B cell (primary cell): ENCODE results near the gene CKAP5. TPM values are rescaled to one million over a fixed set of nuclear protein-coding genes. Genes with fewer than 3 reads are reported as not detected.

ENCODE experiments used
- ATAC-seq: fragments of 200-7000 bp; cut with Tn5 transposase; one replicate; pipeline ENCODE4 v1.10.0; 2021; ENCODE audit warnings: low read depth, mild to moderate bottlenecking, moderate number of reproducible peaks, moderate library complexity
- CTCF ChIA-PET: fragments of 350-600 bp; sonication (Branson Sonifier 250); formaldehyde crosslinking; loops from one replicate; lab custom pipeline; 2021; ENCODE audit warnings: antibody characterized with exemption, inconsistent platforms; lab: Charles Lee
- POLR2A ChIA-PET: fragments of 350-600 bp; sonication (Branson Sonifier 250); formaldehyde crosslinking; loops from one replicate; lab custom pipeline; 2021; ENCODE audit warnings: antibody characterized with exemption; lab: Charles Lee
- DNase-seq: peaks from one replicate; pipeline ENCODE4 v3.0.0; 2013
- H2AFZ ChIP-seq: 2 replicates; pipeline ENCODE4 v1.6.1; 2012; ENCODE audit warnings: mild to moderate bottlenecking, low read depth, low read length; ENCODE audit not compliant: insufficient read depth, poor library complexity, severe bottlenecking
- H3K27ac ChIP-seq, 2 donors: 1 replicate in 1 of 2; 2 replicates in 1 of 2; pipeline ENCODE4 v1.5.1; 2012 to 2013; ENCODE audit warnings: low read length in 2 of 2, mild to moderate bottlenecking in 2 of 2, moderate library complexity in 1 of 2
- H3K27me3 ChIP-seq, 4 experiments: fragments of 200-600 bp in 1 of 4; sonication (generic) in 1 of 4; replicated peaks in 1 of 4; 1 replicate in 2 of 4; 2 replicates in 2 of 4; pipeline versions ENCODE4 v1.6.1 to v1.7.0; 2013 to 2016; ENCODE audit warnings: low read length in 3 of 4, mild to moderate bottlenecking in 2 of 4, mixed read lengths in 1 of 4, moderate library complexity in 1 of 4; ENCODE audit not compliant: insufficient read depth in 4 of 4, control insufficient read depth in 3 of 4; ENCODE audit errors: control extremely low read depth in 1 of 4
- H3K36me3 ChIP-seq, 2 experiments: replicated peaks in 1 of 2; 1 replicate in 1 of 2; 2 replicates in 1 of 2; pipeline versions ENCODE4 v1.6.1 to v1.7.1; 2013; ENCODE audit warnings: low read length in 1 of 2; ENCODE audit not compliant: insufficient read depth in 2 of 2, control insufficient read depth in 1 of 2; ENCODE audit errors: control extremely low read depth in 1 of 2, extremely low read depth in 1 of 2
- H3K4me1 ChIP-seq, 2 donors: fragments of 200-600 bp in 1 of 2; sonication (generic) in 1 of 2; 1 replicate in 1 of 2; 2 replicates in 1 of 2; pipeline versions ENCODE4 v1.5.1 to v1.6.1; 2013 to 2017; ENCODE audit warnings: low read length in 2 of 2; ENCODE audit not compliant: control insufficient read depth in 2 of 2, insufficient read depth in 2 of 2
- H3K4me2 ChIP-seq: replicated peaks from 2 replicates; pipeline ENCODE3; 2012; ENCODE audit warnings: mild to moderate bottlenecking, low read depth, low read length; ENCODE audit not compliant: poor library complexity, severe bottlenecking
- H3K4me3 ChIP-seq, 5 experiments: fragments of 200-600 bp in 1 of 5; sonication (generic) in 1 of 5; 1 replicate in 3 of 5; 2 replicates in 2 of 5; pipeline versions ENCODE4 v1.5.1 to v1.7.0; 2011 to 2016; ENCODE audit warnings: low read length in 4 of 5, mild to moderate bottlenecking in 4 of 5, low read depth in 2 of 5, control low read depth in 1 of 5, moderate library complexity in 1 of 5; ENCODE audit not compliant: insufficient read depth in 1 of 5; ENCODE audit errors: control extremely low read depth in 1 of 5, extremely low read depth in 1 of 5
- H3K79me2 ChIP-seq: fragments of 200-600 bp; sonication (generic); one replicate; pipeline ENCODE4 v1.6.0; 2016; ENCODE audit warnings: low read length; ENCODE audit not compliant: control insufficient read depth, insufficient read depth
- H3K9ac ChIP-seq: fragments of 200-600 bp; sonication (generic); 2 replicates; pipeline ENCODE4 v1.6.1; 2017; ENCODE audit warnings: mild to moderate bottlenecking, low read length, moderate library complexity
- H3K9me3 ChIP-seq, 3 donors: one replicate each; pipeline versions ENCODE4 v1.6.1 to v1.7.1; 2013; ENCODE audit warnings: low read length in 2 of 3; ENCODE audit not compliant: control insufficient read depth in 2 of 3, insufficient read depth in 1 of 3; ENCODE audit errors: control extremely low read depth in 1 of 3
- H4K20me1 ChIP-seq: 2 replicates; pipeline ENCODE4 v1.6.0; 2012; ENCODE audit warnings: mild to moderate bottlenecking, low read length; ENCODE audit not compliant: insufficient read depth, control insufficient read depth, poor library complexity, severe bottlenecking
- H3K27ac Mint-ChIP-seq: one replicate; pipeline ENCODE4 v1.8.0; 2021; ENCODE audit warnings: mixed read lengths
- H3K27me3 Mint-ChIP-seq: one replicate; pipeline ENCODE4 v1.8.0; 2021; ENCODE audit warnings: mixed read lengths
- H3K4me1 Mint-ChIP-seq: one replicate; pipeline ENCODE4 v1.8.0; 2021; ENCODE audit warnings: mixed read lengths
- H3K4me3 Mint-ChIP-seq: one replicate; pipeline ENCODE4 v1.8.0; 2021; ENCODE audit warnings: mixed read lengths
- H3K9me3 Mint-ChIP-seq: one replicate; pipeline ENCODE4 v1.8.0; 2022; ENCODE audit warnings: mixed read lengths; ENCODE audit not compliant: insufficient read depth
- EZH2 ChIP-seq: IDR thresholded peaks from 2 replicates; pipeline ENCODE4 v1.6.1; 2012; ENCODE audit warnings: borderline replicate concordance, low read depth, mild to moderate bottlenecking, moderate library complexity, low read length; ENCODE audit not compliant: insufficient read depth, poor library complexity, severe bottlenecking
- WGBS: methylation state at CpG from one replicate; pipeline ENCODE4 v1.1.5; 2013; ENCODE audit warnings: missing lambda C conversion rate; ENCODE audit not compliant: insufficient coverage; 5-methylcytosine and 5-hydroxymethylcytosine counted together
- intact Hi-C: fragments of 100-400 bp; cut with micrococcal nuclease; formaldehyde crosslinking; loops from one replicate; pipeline ENCODE4 v1.10.0; 2022
- polyA plus RNA-seq: library from polyadenylated mRNA; depleted of rRNA; stranded (reverse); fragments of >200 nt; gene quantifications from 2 replicates; pipeline ENCODE4 v1.2.3, GENCODE V29; 2012
- total RNA-seq, 2 donors: library from RNA; stranded (reverse); fragments of 120-200 nt in 1 of 2; gene quantifications; 1 replicate in 1 of 2; 2 replicates in 1 of 2; pipeline versions ENCODE4 v1.2.3 to v1.2.4, GENCODE V29; 2013 to 2022
- TF ChIP-seq, protein P1 (sequence below): fragments of 200-600 bp; IDR thresholded peaks from one replicate; pipeline ENCODE4 v1.8.0; 2022; ENCODE audit warnings: antibody characterized with exemption, mild to moderate bottlenecking

CKAP5 gene
- total and polyA plus RNA-seq, 2 donors (not counting 1 experiment from before 2014, with no cell fraction given): 7.3 to 54.3 TPM

DNA sequence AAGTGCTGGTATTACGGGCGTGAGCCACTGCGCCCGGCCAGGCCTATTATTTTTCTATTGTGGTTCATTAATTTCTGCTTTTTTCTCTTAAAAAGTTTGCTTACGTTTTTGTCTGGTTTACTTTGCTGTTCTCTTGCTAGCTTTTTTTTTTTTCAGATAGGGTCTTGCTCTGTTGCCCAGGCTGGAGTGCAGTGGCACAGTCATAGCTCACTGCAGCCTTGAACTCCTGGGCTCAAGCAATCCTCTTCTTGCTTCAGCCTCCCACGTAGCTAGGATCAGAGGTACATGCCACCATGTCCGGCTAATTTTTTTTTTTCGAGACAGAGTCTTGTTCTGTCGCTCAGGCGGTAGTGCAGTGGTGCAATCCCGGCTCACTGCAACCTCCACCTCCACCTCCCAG, 108.4 kb downstream of the CKAP5 start:
- no peak for ATAC-seq
- H3K27me3 Mint-ChIP-seq: no peaks in the 10 kb centered on the region

DNA sequence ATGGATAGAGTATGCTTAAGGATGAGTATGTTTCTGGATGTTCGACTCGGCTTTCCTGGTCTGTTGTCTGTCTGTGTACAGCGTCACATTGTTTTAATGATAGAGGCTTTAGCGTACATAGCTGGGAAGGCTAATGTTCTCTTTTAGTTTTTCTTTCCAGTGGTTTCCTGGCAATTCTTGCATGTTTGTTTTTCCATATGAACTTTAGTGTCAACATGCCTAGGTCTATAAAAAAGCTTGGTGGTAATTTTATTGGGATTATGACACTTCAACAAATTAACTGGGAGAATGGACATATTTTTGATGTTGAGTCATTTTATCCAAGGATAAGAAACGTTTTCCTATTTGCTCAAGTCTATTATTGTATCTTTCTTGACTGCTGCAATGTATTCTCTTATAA, 109.5 kb downstream of the CKAP5 start:
- H3K36me3 ChIP-seq: peaks cover under 1 to 2% of the 10 kb centered on the region in 2 experiments
- H3K27me3 Mint-ChIP-seq: no peaks in the 10 kb centered on the region
- ATAC-seq: no peak
- no peaks in the 10 kb centered on the region for H3K27me3 ChIP-seq
- no peak overlapping the region for H2AFZ ChIP-seq
- ChIA-PET CTCF (no interaction called here), POLR2A (no interaction called here)
- DNase-seq: no peak
- TF ChIP-seq, protein P1, sequence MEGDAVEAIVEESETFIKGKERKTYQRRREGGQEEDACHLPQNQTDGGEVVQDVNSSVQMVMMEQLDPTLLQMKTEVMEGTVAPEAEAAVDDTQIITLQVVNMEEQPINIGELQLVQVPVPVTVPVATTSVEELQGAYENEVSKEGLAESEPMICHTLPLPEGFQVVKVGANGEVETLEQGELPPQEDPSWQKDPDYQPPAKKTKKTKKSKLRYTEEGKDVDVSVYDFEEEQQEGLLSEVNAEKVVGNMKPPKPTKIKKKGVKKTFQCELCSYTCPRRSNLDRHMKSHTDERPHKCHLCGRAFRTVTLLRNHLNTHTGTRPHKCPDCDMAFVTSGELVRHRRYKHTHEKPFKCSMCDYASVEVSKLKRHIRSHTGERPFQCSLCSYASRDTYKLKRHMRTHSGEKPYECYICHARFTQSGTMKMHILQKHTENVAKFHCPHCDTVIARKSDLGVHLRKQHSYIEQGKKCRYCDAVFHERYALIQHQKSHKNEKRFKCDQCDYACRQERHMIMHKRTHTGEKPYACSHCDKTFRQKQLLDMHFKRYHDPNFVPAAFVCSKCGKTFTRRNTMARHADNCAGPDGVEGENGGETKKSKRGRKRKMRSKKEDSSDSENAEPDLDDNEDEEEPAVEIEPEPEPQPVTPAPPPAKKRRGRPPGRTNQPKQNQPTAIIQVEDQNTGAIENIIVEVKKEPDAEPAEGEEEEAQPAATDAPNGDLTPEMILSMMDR: no peak
- TF ChIP-seq EZH2: no peak
- H3K9ac ChIP-seq: no peak overlapping the region
- H4K20me1 ChIP-seq: no peaks in the 10 kb centered on the region
- H3K9me3 ChIP-seq: no peaks in the 10 kb centered on the region
- no peaks in the 10 kb centered on the region for H3K79me2 ChIP-seq
- no peaks in the 10 kb centered on the region for H3K4me1 Mint-ChIP-seq
- no peak overlapping the region for H3K4me3 ChIP-seq
- intact Hi-C loops: no loop called here
- no peak overlapping the region for H3K27ac ChIP-seq
- no peak overlapping the region for H3K4me2 ChIP-seq
- H3K4me1 ChIP-seq: no peaks in the 10 kb centered on the region
- no peaks in the 10 kb centered on the region for H3K9me3 Mint-ChIP-seq
- WGBS: 94% methylated on average over 4 of the region's 5 CpGs
- H3K4me3 Mint-ChIP-seq: no peak overlapping the region
- no peak overlapping the region for H3K27ac Mint-ChIP-seq

More for the DNA sequence above, 108.4 kb downstream of the CKAP5 start:
- H3K9me3 ChIP-seq: no peaks in the 10 kb centered on the region
- intact Hi-C loops: no loop called here
- TF ChIP-seq, protein P1: no peak
- TF ChIP-seq EZH2: no peak
- H3K27ac Mint-ChIP-seq: no peak overlapping the region
- H3K4me1 ChIP-seq: no peaks in the 10 kb centered on the region
- H3K9me3 Mint-ChIP-seq: no peaks in the 10 kb centered on the region
- H3K4me3 Mint-ChIP-seq: no peak overlapping the region
- no peak overlapping the region for H3K4me3 ChIP-seq
- H4K20me1 ChIP-seq: no peaks in the 10 kb centered on the region
- DNase-seq: no peak
- WGBS: 96% methylated on average over 6 of the region's 11 CpGs
- CTCF ChIA-PET: no interaction called here
- H3K27me3 ChIP-seq: no peaks in the 10 kb centered on the region
- no peak overlapping the region for H3K4me2 ChIP-seq
- H2AFZ ChIP-seq: no peak overlapping the region
- no peak overlapping the region for H3K27ac ChIP-seq
- POLR2A ChIA-PET: no interaction called here
- H3K4me1 Mint-ChIP-seq: no peaks in the 10 kb centered on the region
- peaks cover 2 to 10% of the 10 kb centered on the region in 2 experiments for H3K36me3 ChIP-seq
- H3K79me2 ChIP-seq: no peaks in the 10 kb centered on the region
- no peak overlapping the region for H3K9ac ChIP-seq
